Right forelimb (tissue), 1 donor: ENCODE results near the gene MBLAC1.

Experiments used
- DNase-seq: peaks from one replicate; pipeline ENCODE4 v3.0.0-alpha.2; 2018

The MBLAC1 gene, protein sequence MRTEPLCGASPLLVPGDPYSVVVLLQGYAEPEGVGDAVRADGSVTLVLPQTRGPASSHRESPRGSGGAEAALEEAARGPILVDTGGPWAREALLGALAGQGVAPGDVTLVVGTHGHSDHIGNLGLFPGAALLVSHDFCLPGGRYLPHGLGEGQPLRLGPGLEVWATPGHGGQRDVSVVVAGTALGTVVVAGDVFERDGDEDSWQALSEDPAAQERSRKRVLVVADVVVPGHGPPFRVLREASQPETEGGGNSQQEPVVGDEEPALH

DNA sequence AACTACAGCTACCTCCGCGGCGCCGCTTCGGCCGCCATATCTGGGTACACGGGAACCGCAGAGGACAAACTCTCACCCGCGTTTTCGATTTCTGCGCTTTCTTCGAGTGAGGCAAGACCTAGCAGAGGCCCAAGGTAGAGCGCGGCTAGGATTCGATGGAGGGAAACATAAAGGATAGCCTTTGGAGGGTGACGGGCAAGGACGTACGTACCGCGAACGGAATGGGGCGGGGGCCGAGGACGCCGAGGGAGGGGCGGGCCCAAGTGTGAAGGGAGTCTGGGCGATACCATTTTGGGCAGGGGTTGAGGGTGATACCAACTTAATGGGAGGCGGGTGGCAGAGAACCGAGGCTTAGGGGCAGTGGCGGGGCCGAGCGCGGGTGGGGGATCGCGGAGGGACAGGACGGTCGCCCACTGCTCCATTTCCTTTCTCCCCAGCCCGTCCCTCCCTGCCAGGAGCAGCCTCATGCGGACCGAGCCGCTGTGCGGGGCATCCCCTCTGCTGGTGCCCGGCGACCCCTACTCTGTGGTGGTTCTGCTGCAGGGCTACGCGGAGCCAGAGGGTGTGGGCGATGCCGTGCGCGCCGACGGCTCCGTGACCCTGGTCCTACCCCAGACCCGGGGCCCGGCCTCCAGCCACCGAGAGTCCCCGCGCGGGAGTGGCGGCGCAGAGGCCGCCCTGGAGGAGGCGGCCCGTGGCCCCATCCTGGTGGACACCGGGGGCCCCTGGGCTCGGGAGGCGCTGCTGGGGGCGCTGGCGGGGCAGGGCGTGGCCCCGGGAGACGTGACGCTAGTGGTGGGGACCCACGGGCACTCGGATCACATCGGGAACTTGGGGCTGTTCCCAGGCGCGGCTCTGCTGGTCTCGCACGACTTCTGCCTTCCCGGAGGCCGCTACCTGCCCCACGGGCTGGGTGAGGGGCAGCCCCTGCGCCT lies at the start of gene MBLAC1:
MBLAC1 (plus strand) TSS at position 37 of the 935 bp plus-strand sequence; CDS start at position 466, 429 bp downstream.
- DNase-seq = peak; percentile 95

DNA sequence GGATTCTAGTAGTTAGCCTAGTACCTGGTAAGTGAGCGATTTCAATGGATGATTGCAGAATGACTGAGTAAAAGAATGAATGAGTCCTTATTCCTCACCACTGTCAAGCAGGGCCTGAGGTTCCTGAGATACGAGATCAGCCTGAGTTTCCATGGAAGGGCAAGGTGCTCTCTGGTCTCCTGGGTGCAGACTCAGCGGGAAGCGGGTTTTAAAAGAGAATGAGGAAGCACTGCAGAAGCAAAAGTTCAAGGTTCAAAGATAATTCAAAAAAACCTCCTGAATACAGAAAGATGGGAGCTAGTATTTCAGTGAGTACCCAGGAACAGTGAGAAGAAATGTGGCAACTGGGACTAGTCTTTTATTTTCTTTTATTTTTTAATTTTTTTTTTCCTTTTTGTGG lies 49.6 kb upstream of the MBLAC1 start:
- DNase-seq = no peak

- DNase-seq = no peak
Measured at GRCh38 chr7:100079024-100079560, 47.7 kb upstream of the MBLAC1 start.

DNA sequence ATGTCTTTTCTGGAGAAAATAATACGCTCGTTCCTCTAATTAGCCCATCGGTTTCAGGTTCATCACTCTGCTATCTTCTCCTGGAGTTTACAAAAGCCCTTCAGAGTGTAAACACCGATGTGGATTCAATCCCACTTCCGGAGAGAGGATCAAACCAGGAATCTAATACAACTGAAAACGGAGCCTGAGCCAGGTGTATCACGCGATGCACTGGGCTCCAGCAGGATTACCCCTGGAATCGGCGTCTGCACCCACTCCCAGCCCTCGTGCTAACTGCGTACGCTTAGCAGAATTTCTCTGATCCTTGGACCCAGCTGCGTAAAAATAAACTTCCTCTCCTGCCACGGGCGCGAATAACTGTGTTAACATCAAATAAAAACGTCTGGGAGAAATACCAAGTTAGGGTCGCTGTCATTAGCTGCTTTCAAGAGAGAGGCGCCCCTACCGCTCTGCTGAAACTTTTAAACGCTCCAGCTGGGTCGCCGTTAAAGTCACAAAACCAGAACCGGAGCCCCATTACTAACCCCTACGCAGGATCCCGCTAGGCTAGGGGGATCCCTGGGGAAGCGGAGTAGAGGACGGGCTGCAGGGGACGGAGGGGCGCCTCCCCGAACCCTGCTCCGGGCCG lies 45.7 kb upstream of the MBLAC1 start:
- DNase-seq = no peak

GRCh38 chr7:100081535-100082102 lies 45.1 kb upstream of the MBLAC1 start, which contains the start of gene ZNF3:
ZNF3 (minus strand) TSS chr7:100081723; CDS start chr7:100077357, 4,366 bp downstream.
- peak; percentile 99 for DNase-seq

GRCh38 chr7:100082978-100083377 lies 43.8 kb upstream of the MBLAC1 start:
- DNase-seq = no peak

GRCh38 chr7:100085515-100085914 lies 41.3 kb upstream of the MBLAC1 start:
- DNase-seq = no peak

GRCh38 chr7:100087055-100087750 lies 39.6 kb upstream of the MBLAC1 start:
- no peak for DNase-seq

GRCh38 chr7:100088095-100088620 lies 38.6 kb upstream of the MBLAC1 start:
- no peak for DNase-seq

DNA sequence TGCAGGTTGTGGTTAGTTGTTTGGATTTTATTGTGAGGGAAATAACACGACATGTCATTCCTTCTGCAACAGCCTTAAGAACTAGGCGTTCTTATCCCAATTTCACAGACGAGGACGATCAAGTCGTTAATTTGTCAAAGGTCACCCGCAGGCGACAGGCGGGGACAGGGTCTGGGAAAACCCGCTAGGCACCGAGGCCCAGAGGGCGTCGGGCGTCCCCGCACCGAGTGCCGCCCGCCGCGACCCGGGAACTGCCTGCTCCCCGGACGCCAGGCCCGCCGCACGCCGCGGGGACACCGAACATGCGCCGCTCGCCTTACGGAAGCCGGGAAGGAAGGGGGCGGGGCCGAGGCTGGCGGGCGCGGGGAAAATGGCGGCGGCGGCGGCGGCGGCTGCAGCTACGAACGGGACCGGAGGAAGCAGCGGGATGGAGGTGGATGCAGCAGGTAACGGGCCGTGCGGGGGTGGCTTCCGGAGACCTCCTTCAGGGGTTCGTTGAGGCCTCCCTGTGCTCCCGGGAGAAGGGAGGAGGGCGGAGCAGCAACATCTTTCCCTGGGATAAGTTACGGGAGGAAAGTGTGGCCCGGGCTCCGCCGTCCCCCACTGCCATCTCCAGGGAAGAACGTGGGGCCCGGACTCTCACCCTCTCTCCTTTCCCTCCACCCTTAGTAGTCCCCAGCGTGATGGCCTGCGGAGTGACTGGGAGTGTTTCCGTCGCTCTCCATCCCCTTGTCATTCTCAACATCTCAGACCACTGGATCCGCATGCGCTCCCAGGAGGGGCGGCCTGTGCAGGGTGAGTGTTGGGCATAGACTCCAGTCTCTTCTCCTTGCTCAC lies 37.9 kb upstream of the MBLAC1 start, which contains the start of gene COPS6:
COPS6 (plus strand) TSS at position 349 of the 837 bp plus-strand sequence; CDS start at position 371, 22 bp downstream.
- DNase-seq = peak; percentile 91

DNA sequence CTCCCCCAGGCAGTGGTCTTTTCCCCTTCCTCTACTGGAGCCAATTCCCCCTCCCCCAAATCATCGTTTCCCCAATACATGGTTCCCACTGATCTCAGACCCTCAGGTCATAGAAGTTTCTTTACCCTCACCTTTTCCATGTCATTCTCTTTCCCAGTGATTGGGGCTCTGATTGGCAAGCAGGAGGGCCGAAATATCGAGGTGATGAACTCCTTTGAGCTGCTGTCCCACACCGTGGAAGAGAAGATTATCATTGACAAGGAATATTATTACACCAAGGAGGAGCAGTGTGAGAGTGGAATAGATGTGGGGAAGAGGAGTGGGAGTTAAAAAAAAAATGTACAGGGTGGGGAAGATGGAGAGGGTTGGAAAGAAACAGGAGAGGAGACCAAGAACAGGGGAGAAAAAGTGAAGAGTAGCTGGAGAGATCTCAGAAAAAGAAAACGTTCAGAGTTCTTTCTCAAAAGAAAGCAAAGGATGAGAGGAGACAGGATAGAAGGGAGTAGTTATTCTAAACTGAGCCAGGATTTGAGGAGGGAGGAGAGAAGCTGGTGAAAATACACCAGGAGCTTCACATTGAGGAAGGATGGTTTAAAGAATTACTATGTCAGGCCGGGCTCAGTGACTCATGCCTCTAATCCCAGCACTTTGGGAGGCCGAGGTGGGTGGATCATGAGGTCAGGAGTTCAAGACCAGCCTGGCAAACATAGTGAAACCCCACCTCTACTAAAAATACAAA lies 37.1 kb upstream of the MBLAC1 start:
- no peak for DNase-seq

DNA sequence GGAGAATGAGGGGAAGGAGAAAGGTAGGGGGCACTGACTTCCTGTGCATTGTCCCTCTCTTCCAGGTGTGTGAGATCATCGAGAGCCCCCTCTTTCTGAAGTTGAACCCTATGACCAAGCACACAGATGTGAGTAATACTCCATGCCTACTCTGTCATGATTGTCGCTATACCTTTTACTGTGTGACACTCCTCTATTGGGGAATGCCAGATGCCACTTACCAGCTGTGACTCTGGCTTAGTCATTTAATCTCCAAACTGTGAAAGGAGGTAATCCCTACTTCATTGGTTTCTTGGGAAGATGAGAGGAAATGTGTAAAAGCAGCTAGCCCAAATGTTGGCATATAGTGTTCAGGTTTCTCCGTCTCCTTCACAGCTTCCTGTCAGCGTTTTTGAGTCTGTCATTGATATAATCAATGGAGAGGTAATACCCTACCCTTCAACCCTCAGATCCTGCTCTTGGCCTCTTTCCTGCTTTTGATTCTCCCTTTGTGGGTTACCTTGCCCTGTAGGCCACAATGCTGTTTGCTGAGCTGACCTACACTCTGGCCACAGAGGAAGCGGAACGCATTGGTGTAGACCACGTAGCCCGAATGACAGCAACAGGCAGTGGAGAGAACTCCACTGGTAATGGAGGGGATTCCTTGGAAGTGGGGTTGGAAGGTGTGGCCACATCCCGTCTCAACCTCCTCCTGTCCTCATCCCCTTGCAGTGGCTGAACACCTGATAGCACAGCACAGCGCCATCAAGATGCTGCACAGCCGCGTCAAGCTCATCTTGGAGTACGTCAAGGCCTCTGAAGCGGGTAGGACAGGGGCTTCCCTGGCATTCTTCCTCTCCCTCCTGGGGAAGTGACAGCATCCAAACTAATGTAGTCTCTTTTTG lies 36.0 kb upstream of the MBLAC1 start:
- DNase-seq = no peak

GRCh38 chr7:100091411-100092181 lies 35.2 kb upstream of the MBLAC1 start:
- DNase-seq = no peak

DNA sequence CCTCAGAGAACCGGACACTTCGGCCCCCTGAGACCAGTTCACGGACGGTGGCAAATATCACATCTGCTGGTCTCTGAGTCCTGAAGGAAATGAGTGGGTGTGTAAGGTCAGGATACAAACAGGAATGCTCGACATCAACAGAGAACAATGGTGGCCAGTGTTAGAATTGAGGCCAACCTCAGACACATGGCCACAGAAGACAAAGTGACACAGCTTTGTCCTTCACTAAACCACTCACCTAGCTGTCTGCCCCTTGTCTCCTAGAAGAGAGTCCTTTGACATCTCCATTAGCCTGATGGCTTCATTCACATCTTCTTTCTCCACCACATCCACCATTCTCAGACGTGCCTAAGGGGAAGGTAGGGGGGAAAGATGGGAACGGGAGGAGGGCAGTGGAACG lies 33.7 kb upstream of the MBLAC1 start:
- DNase-seq = no peak

GRCh38 chr7:100093498-100093897 lies 33.3 kb upstream of the MBLAC1 start:
- no peak for DNase-seq

DNA sequence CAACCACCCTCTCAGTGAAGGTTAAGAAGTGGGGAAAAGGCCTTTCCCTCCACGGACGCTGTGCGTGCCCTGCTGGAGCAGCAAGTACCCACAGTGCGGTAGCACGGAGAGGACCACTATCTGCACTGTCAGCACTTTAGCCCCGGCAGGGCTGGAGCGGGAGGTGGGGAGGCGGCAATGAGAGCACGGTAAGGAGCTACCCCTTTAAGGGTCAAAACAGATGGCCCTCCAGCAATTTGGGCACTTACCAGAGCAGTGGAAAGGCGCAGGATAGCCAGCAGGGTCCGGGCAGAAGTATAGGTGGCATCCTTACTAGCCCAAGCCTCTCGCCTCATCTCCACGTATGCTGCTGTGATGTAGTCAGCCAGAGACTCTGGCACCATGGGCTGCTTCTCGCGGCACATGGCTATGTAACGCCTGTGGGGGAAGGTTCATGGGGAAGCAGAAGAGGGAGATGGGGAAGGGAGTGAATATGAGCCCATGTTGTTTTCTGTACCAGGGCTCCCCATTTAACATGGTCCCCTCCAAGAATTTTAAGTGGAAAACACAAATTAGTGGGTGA lies 32.8 kb upstream of the MBLAC1 start:
- no peak for DNase-seq

DNA sequence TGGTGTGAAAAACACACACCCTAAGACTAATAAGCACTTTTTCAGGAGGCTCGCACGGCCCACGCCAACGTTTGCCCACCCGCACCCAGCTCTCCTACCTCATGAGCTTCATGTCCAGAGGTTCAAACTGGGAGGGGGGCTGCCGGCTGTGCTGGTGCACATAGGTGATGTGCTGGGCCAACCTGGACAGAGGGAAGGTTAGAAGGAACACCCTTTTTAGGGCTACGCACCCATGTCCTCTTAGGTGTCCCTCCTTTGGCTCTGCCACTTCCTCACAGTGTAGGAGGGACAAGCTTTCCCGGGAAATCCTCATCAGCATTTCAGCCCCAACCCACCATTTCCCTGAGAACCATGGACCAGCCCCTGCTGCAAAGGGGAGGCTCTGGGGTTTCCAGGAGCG lies 31.5 kb upstream of the MBLAC1 start:
- DNase-seq = no peak

GRCh38 chr7:100095704-100096103 lies 31.1 kb upstream of the MBLAC1 start:
- DNase-seq = no peak
